Fibroblast of lung (primary cell): ENCODE results near the gene TBCK. TPM values are rescaled to one million over a fixed set of nuclear protein-coding genes. Genes with fewer than 3 reads are reported as not detected.

Experiments used
- DNase-seq, 2 donors: peaks; one replicate each; pipeline versions ENCODE4 v3.0.0 to v3.0.0-alpha.2; 2010; ENCODE audit warnings: low read depth in 2 of 2
- H2AFZ ChIP-seq: 2 replicates; pipeline ENCODE4 v1.5.1; 2012; ENCODE audit warnings: low read length, control low read depth, inconsistent platforms
- H3K27ac ChIP-seq: 2 replicates; pipeline ENCODE4 v1.5.1; 2011; ENCODE audit warnings: low read length, control low read depth; ENCODE audit not compliant: insufficient read depth
- H3K27me3 ChIP-seq: 2 replicates; pipeline ENCODE4 v1.5.1; 2011; ENCODE audit warnings: mild to moderate bottlenecking, low read length; ENCODE audit not compliant: control insufficient read depth, insufficient read depth
- H3K36me3 ChIP-seq: 2 replicates; pipeline ENCODE4 v1.5.1; 2011; ENCODE audit warnings: low read length; ENCODE audit not compliant: control insufficient read depth, insufficient read depth
- H3K4me1 ChIP-seq: 2 replicates; pipeline ENCODE4 v1.5.1; 2011; ENCODE audit warnings: low read length; ENCODE audit not compliant: control insufficient read depth, insufficient read depth; ENCODE audit errors: extremely low read depth
- H3K4me2 ChIP-seq: 2 replicates; pipeline ENCODE4 v1.5.1; 2011; ENCODE audit warnings: low read length, control low read depth; ENCODE audit not compliant: insufficient read depth; ENCODE audit errors: extremely low read depth
- H3K4me3 ChIP-seq, 4 experiments: fragments of 200-600 bp in 1 of 4; sonication (generic) in 1 of 4; replicated peaks in 1 of 4; 2 replicates each; pipeline ENCODE4 v1.5.1; 2011 to 2016; ENCODE audit warnings: low read length in 4 of 4, low read depth in 3 of 4, mild to moderate bottlenecking in 3 of 4, control low read depth in 2 of 4, inconsistent platforms in 1 of 4, mixed read lengths in 1 of 4; ENCODE audit not compliant: insufficient read depth in 1 of 4; ENCODE audit errors: control extremely low read depth in 1 of 4
- H3K79me2 ChIP-seq: 2 replicates; pipeline ENCODE4 v1.5.1; 2012; ENCODE audit warnings: mild to moderate bottlenecking, low read length, inconsistent platforms; ENCODE audit not compliant: control insufficient read depth, insufficient read depth
- H3K9ac ChIP-seq: 2 replicates; pipeline ENCODE4 v1.5.1; 2011; ENCODE audit warnings: mild to moderate bottlenecking, low read length, control low read depth; ENCODE audit not compliant: insufficient read depth
- H3K9me3 ChIP-seq: 2 replicates; pipeline ENCODE4 v1.5.1; 2012; ENCODE audit warnings: low read depth, low read length; ENCODE audit not compliant: control insufficient read depth, insufficient read depth
- H4K20me1 ChIP-seq: 2 replicates; pipeline ENCODE4 v1.5.1; 2011; ENCODE audit warnings: low read length; ENCODE audit not compliant: control insufficient read depth, insufficient read depth; ENCODE audit errors: extremely low read depth
- CTCF ChIP-seq, 2 donors: IDR thresholded peaks in 1 of 2; conservative IDR thresholded peaks in 1 of 2; 1 replicate in 1 of 2; 2 replicates in 1 of 2; pipeline ENCODE4 v1.5.1; 2011 to 2012; ENCODE audit warnings: low read length in 2 of 2, control low read depth in 1 of 2, inconsistent platforms in 1 of 2, low read depth in 1 of 2, mild to moderate bottlenecking in 1 of 2
- EZH2 ChIP-seq: IDR thresholded peaks from 2 replicates; pipeline ENCODE4 v1.5.1; 2012; ENCODE audit warnings: low read length, control low read depth, mild to moderate bottlenecking; ENCODE audit errors: missing control alignments
- polyA plus RNA-seq, 2 donors: library from polyadenylated mRNA; depleted of rRNA in 1 of 2; stranded (reverse) in 1 of 2; unstranded in 1 of 2; fragments of >200 nt; gene quantifications; 2 replicates each; pipeline ENCODE4 v1.2.1, GENCODE V29; 2011 to 2012; ENCODE audit warnings: missing spikeins in 1 of 2
- total RNA-seq: library from RNA; depleted of rRNA; stranded (reverse); fragments of >200 nt; gene quantifications from 2 replicates; pipeline ENCODE4 v1.2.1, GENCODE V29; 2014

TBCK gene
- total and polyA plus RNA-seq, 2 donors (not counting 1 experiment from before 2014, with no cell fraction given), result 29.0 to 69.9 TPM

- Histone ChIP-seq H3K4me1 (no peaks in the 10 kb centered on the region), H3K36me3 (no peaks in the 10 kb centered on the region), H3K4me2 (no peak overlapping the region), H3K27me3 (no peaks in the 10 kb centered on the region), H3K4me3 (no peak overlapping the region), H3K79me2 (no peaks in the 10 kb centered on the region), H2AFZ (no peak overlapping the region), H4K20me1 (no peaks in the 10 kb centered on the region), H3K27ac (no peak overlapping the region), H3K9me3 (no peaks in the 10 kb centered on the region), H3K9ac (no peak overlapping the region)
- no peak for DNase-seq
- TF ChIP-seq EZH2 (no peak), CTCF (conservative IDR thresholded peaks at IDR 0.05 in 1 of 2, IDR thresholded peaks at IDR 0.05 in 1 of 2; ENCODE audit: low read depth in 1 of 2, low read length in 2 of 2) (no peak)
These were observed 173.3 kb downstream of the TBCK start for GRCh38 chr4:106142616-106143127.

GRCh38 chr4:106140601-106141000 lies 175.4 kb downstream of the TBCK start:
- Histone ChIP-seq H3K9ac (no peak overlapping the region), H3K9me3 (no peaks in the 10 kb centered on the region), H3K4me1 (no peaks in the 10 kb centered on the region), H2AFZ (no peak overlapping the region), H3K4me2 (no peak overlapping the region), H3K27me3 (no peaks in the 10 kb centered on the region), H3K27ac (no peak overlapping the region), H3K4me3 (no peak overlapping the region), H3K79me2 (no peaks in the 10 kb centered on the region), H3K36me3 (no peaks in the 10 kb centered on the region), H4K20me1 (no peaks in the 10 kb centered on the region)
- TF ChIP-seq CTCF (conservative IDR thresholded peaks at IDR 0.05 in 1 of 2, IDR thresholded peaks at IDR 0.05 in 1 of 2; ENCODE audit: low read depth in 1 of 2, low read length in 2 of 2) (peak in 1 of 2 donors; percentile 2), EZH2 (no peak)
- DNase-seq, result peak in 1 of 2 donors; percentile 19

- DNase-seq, result no peak
These were observed 179.2 kb downstream of the TBCK start for GRCh38 chr4:106136777-106137331.

More at GRCh38 chr4:106136777-106137331, 179.2 kb downstream of the TBCK start:
- H3K9me3 ChIP-seq, result no peaks in the 10 kb centered on the region
- H3K79me2 ChIP-seq, result no peaks in the 10 kb centered on the region
- TF ChIP-seq EZH2 (no peak), CTCF (conservative IDR thresholded peaks at IDR 0.05 in 1 of 2, IDR thresholded peaks at IDR 0.05 in 1 of 2; ENCODE audit: low read depth in 1 of 2, low read length in 2 of 2) (no peak)
- H3K9ac ChIP-seq, result no peak overlapping the region
- no peak overlapping the region for H3K4me3 ChIP-seq
- no peaks in the 10 kb centered on the region for H3K4me1 ChIP-seq
- H4K20me1 ChIP-seq, result no peaks in the 10 kb centered on the region
- no peak overlapping the region for H3K4me2 ChIP-seq
- H3K27ac ChIP-seq, result no peak overlapping the region
- no peaks in the 10 kb centered on the region for H3K27me3 ChIP-seq
- no peak overlapping the region for H2AFZ ChIP-seq
- H3K36me3 ChIP-seq, result no peaks in the 10 kb centered on the region
